Activated CD8-positive, alpha-beta memory T cell treated with anti-CD3 and anti-CD28 coated beads, Interleukin-2, amount 50 U/mL, for 1 hour (primary cell): ENCODE results near the gene SH3GL3.

Source experiments
- DNase-seq: peaks from one replicate; pipeline ENCODE4 v3.0.0-alpha.2; 2020; ENCODE audit errors: extremely low read depth

The SH3GL3 gene

GRCh38 chr15:83503595-83504364 is 56.6 kb downstream of the SH3GL3 start:
- DNase-seq, result no peak

DNA sequence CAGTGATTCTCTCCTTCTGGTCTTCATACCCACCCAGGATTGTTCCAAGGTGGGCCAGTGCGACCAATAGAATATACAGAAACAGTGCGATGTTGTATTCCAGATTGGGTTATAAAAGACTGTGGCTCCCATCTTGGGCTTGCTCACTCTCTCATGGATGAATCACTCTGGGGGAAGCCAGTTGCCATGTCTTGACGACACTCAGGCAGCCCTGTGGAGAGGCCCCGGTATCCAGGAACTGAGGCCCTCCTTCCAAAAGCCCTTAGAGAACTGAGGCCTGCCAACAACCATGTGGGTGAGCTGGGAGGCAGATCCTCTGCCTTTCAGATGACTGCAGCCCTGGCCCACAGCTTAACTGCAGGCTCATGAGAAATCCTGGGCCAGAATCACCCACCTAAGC is 57.2 kb downstream of the SH3GL3 start:
- no peak for DNase-seq

DNA sequence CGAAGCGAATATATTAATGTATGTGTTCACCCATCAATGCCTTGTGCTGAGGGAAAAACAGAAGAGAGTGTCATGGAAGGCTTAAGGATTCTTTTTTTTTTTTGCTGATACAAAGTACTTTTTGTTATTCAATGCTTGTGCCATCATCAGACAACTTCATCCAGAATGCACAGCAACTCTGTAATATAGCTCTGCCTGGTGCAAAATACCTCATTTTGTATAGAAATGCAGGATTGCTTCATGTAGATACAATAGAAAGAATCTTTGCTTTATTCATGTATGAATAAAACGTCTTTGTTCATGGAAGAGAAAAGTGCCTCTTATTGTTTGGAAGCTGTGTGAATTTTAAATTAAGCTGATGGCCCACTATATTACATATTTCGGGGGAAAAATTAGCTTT is 62.9 kb downstream of the SH3GL3 start:
- DNase-seq, result no peak

- DNase-seq, result no peak
Measured at GRCh38 chr15:83512459-83512858, 65.3 kb downstream of the SH3GL3 start.

- no peak for DNase-seq
Measured at GRCh38 chr15:83514584-83514983, 67.4 kb downstream of the SH3GL3 start.

DNA sequence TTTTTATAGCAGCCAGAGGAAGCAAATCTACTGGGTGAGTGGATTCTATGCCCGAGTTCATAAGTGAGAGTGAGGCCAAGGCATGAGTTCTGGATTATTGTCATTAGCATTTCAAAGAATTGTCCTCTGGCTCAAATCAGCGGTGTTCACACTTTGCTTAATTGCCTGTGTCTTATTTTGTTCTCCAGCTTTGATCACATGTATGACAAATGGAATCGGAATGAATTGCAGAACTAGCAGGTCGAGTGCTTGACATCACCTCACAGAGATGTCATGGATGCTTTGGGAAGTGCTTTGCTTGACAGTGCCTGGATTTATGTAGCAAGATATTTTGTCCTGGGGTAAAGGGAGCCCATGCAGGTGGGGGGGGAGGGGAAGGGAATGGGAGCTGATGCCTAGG is 68.0 kb downstream of the SH3GL3 start:
- DNase-seq, result no peak

DNA sequence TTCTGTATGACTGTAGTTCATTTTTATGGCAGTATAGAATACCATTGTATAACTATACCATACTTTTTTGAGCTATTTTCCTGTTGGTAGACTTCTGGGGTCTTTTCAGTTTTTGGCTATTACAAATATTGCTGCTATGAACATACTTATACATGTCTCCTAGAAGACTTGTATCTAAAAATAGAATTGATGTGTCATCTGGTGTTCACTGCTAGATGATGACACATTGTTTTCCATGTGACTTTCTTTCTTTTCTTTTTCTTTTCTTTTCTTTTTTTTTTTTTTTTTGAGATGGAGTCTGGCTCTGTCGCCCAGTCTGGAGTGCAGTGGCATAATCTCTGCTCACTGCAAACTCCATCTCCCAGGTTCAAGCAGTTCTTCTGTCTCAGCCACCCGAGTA is 69.8 kb downstream of the SH3GL3 start:
- DNase-seq, result no peak

GRCh38 chr15:83526319-83526718 is 79.2 kb downstream of the SH3GL3 start:
- no peak for DNase-seq

GRCh38 chr15:83533410-83533962 is 86.3 kb downstream of the SH3GL3 start:
- DNase-seq, result no peak

GRCh38 chr15:83537606-83538005 is 90.5 kb downstream of the SH3GL3 start:
- DNase-seq, result no peak

DNA sequence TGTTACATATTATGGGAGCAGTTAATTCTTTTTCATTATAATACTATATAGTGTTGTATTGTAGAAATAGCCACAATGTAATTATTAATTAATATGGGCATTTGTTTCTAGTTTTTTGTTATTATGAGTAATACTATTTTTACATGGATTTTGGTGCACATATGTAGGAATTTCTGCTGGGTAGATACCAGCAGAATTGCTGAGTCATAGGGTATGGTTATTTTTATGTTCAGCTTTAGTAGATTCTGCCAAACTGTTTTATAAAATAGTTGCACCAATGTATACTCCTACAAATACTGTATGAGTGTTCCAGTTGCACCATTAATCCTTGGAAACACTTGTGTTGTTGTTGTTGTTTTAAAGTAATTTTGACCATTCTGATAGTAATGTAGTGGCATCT is 91.5 kb downstream of the SH3GL3 start:
- DNase-seq, result no peak

DNA sequence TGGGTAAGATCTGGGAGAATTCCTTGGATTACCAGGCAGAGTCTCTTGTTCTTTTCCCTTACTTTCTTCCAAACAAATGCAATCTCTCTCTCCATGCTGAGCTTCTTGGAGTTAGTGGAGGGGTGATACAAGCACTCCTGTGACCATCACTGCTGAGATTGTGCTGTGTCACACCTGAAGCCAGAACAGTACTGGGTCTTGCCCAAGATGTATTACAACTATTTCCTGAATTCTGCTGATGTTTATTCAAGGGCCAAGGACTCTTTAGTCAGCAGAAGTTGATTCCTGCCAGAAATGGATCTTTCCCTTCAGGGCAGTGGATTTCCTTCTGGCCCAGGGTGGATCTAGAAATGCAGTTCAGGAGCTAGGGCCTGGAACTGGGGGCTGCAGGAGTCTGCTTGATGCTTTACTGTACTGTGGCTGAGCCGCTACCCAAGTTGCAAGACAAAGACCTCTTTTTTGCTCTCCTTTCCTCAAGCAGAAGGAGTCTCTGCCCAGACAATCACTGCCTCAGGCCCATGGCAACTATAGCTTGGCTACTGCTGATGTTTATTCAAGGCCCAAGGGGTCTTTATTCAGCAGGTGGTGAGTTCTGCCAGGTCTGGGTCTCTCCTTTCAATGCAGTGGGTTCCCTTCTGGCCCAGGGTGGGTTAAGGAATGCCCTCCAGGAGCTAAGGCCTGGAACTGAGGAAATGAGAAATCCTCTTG is 98.8 kb downstream of the SH3GL3 start:
- DNase-seq, result no peak

DNA sequence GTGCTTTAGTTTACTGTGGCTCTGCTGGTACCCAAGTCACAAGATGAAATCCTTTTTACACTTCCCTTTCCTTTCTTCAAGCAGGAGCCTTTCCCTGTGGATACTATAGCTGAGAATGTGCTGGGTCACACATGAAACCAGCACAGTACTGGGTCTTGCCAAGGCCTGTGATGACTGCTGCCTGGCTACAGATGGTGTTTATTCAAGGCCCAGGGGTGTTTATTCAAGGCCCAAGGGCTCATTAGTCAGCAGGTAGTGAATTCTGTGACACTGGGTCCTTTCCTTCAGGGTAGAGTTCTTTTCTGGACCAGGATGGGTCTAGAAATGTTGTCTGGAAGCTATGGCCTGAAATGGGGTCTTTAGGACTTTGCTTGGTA is 99.4 kb downstream of the SH3GL3 start:
- DNase-seq, result no peak

- no peak for DNase-seq
Measured at GRCh38 chr15:83547168-83547567, 100.0 kb downstream of the SH3GL3 start.

DNA sequence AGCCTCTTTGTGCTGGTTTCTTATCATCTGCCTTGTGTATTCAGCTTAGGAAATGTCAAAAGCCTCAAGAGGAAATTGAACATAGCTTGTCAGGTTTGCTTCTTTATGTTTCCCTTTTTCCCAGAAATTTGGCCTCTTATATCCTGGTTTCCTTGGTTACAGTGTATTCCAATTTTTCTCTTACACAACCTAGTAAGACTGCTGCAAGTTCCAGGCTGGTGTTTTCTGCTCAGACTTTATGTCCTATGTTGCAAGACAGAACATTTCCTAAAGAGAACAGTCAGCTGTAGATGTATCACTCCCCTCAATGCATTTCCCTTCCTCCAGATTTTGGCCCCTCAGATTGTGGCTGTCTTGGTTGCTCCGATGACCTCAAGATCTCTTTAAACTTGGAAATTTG is 102.5 kb downstream of the SH3GL3 start:
- DNase-seq, result no peak

- DNase-seq, result no peak
Measured at GRCh38 chr15:83554558-83554957, 107.4 kb downstream of the SH3GL3 start.

DNA sequence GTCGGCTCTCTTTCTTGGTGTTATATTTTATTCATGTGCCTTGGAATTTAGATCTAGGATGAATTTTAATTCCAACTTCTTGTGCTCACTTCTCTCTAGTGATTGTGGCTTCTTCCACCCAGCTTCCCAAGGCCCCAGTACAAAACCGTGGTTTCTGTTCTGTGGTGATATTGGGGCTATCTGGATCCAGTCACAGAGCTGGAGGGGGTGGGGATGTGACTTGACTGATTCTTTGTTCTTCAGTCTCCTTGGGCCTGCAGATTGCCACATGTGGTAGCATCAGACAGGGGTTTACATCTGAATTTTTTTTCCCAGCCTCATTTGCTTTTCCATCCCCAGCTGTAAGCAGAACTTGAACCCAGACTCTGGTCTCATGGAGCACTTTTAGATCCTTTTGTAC is 108.2 kb downstream of the SH3GL3 start:
- no peak for DNase-seq

- no peak for DNase-seq
Measured at GRCh38 chr15:83556068-83556467, 108.9 kb downstream of the SH3GL3 start.

DNA sequence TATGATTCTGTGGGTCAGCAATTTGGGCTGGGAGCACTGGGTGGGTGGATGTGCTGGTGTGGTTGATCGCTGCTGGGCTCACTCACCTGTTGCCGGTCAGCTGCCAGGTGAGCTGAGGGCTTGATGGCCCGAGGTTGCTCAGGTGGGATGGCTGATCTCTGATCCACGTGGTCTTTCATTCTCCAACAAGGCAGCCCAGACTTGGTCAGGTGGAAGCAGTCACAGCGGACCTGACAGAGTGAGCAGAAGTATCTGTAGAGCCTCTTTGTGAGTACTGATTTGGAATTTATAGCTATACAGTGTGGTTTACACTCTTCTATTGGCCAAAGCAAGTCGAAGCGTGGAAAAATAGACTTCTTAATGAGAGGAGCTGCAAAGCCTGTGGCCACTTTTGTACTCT is 109.6 kb downstream of the SH3GL3 start:
- DNase-seq, result no peak

DNA sequence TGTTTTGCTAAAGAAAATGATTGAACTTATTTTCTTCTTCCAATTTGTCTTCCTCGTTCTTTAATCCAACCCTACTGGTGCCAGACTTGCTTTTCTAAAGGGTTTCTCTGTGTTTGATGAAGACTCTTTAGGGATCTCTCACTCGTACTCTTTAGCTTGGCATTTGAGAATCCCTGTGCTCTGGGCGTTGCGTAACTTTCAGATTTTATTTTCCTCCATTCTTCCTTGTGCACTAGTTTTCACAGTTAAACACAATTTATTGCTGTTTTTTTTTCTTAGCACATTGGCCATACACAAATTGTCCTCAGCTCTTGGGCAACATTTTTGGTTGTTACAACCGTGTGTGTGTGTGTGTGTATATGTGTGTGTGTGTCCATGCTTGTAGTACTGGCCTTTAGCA is 111.0 kb downstream of the SH3GL3 start:
- no peak for DNase-seq

GRCh38 chr15:83559310-83559966 is 112.3 kb downstream of the SH3GL3 start:
- DNase-seq, result no peak

- no peak for DNase-seq
Measured at GRCh38 chr15:83561661-83562060, 114.5 kb downstream of the SH3GL3 start.

- no peak for DNase-seq
Measured at GRCh38 chr15:83565138-83565537, 118.0 kb downstream of the SH3GL3 start.
